Measurements from ENCODE around the gene EFNA5. TPM values are rescaled to one million over a fixed set of nuclear protein-coding genes. Genes with fewer than 3 reads are reported as not detected.

Gene EFNA5
- total RNA-seq, 1 experiment from 2014 or later = 1.5 TPM

DNA sequence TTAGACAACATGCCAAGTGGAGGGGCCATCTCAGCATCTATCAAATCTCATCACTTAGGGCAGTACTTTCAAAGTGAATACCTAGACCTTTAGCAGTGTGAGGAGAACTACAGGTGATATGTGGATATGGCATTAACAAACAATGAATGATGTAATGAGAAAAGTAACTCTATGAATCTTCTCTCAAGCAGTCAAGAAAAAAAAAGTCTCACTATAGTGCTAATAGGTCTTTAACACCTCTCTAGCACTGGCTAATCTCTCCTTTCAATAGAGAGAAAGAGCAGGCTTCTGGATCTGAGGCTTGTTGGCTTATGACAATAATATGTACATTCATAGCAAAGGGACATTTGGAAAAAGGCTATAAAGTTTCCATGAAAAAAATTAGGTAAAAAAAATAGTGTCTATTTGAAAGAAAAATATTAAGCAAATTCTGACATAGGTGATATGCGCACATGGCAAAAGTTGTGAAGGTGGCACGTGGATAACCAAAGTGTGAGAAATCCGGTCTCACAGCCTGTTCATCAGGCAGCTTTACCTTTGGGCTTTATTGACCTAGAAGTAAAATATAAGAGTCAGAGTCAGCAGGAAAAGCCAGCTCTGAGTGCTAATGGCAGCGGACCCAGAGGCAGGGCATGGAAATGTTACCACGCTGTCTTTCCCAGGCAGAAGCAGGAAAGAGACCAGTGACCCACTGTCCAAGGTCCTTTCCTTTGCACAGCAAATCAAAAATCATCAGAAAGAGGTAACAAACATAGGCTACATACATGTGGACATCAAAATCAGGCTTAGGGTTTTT lies 203.4 kb downstream of the EFNA5 start:
- no peak for DNase-seq
- no peaks in the 10 kb centered on the region for H3K36me3 ChIP-seq (ENCODE audit: control insufficient read depth, insufficient read depth, low read length)
- H3K4me3 ChIP-seq (ENCODE audit: low read depth, low read length) = no peak overlapping the region
- POLR2A ChIA-PET = no interaction called here
- no peak for TF ChIP-seq CTCF (IDR thresholded peaks at IDR 0.05; ENCODE audit: insufficient read depth in 1 of 2, low read depth in 1 of 2, low read length in 1 of 2, severe bottlenecking in 1 of 2, unreplicated experiment in 1 of 2)
- H3K36me3 Mint-ChIP-seq (ENCODE audit: insufficient read depth, unreplicated experiment) = no peaks in the 10 kb centered on the region
- CTCF ChIA-PET = no interaction called here
- H3K9me3 ChIP-seq = no peaks in the 10 kb centered on the region
- no peak overlapping the region for H3K27ac Mint-ChIP-seq (ENCODE audit: unreplicated experiment)
- no peaks in the 10 kb centered on the region for H3K27me3 ChIP-seq (replicated peaks; ENCODE audit: control insufficient read depth, insufficient read depth, low read length)
- BruUV-seq (replicated peaks) = no TSS peak
- H3K9me3 Mint-ChIP-seq (ENCODE audit: unreplicated experiment) = no peaks in the 10 kb centered on the region
- peaks cover 15% of the 10 kb centered on the region for H3K4me1 ChIP-seq
- intact Hi-C loops (cut with micrococcal nuclease; ENCODE audit: unreplicated experiment) = loop anchor here (2.0 to 5.0 kb wide), 2 partner anchors 55 to 79 kb away; no protein-coding TSS in a partner anchor
- H3K27me3 Mint-ChIP-seq (ENCODE audit: insufficient read depth, unreplicated experiment) = no peaks in the 10 kb centered on the region
- H3K4me3 Mint-ChIP-seq (ENCODE audit: unreplicated experiment) = no peak overlapping the region
- H3K4me1 Mint-ChIP-seq (ENCODE audit: low read depth, unreplicated experiment) = peaks cover 19% of the 10 kb centered on the region

GRCh38 chr5:107466233-107466769 lies 204.4 kb downstream of the EFNA5 start:
- Mint-ChIP-seq H3K4me1 (ENCODE audit: low read depth, unreplicated experiment) (peaks cover 29% of the 10 kb centered on the region), H3K4me3 (ENCODE audit: unreplicated experiment) (no peak overlapping the region), H3K27ac (ENCODE audit: unreplicated experiment) (peak overlapping the region; percentile 55), H3K27me3 (ENCODE audit: insufficient read depth, unreplicated experiment) (no peaks in the 10 kb centered on the region), H3K36me3 (ENCODE audit: insufficient read depth, unreplicated experiment) (no peaks in the 10 kb centered on the region), H3K9me3 (ENCODE audit: unreplicated experiment) (no peaks in the 10 kb centered on the region)
- intact Hi-C loops (cut with micrococcal nuclease; ENCODE audit: unreplicated experiment) = loop anchor here (2.0 to 5.0 kb wide), 2 partner anchors 56 to 78 kb away; no protein-coding TSS in a partner anchor
- CTCF ChIA-PET = no interaction called here
- no peak overlapping the region for H3K4me3 ChIP-seq (ENCODE audit: low read depth, low read length)
- POLR2A ChIA-PET = no interaction called here
- H3K9me3 ChIP-seq = no peaks in the 10 kb centered on the region
- peak; percentile 54 to 73 for DNase-seq
- peaks cover 15% of the 10 kb centered on the region for H3K4me1 ChIP-seq
- no peaks in the 10 kb centered on the region for H3K27me3 ChIP-seq (replicated peaks; ENCODE audit: control insufficient read depth, insufficient read depth, low read length)
- TF ChIP-seq CTCF (IDR thresholded peaks at IDR 0.05; ENCODE audit: insufficient read depth in 1 of 2, low read depth in 1 of 2, low read length in 1 of 2, severe bottlenecking in 1 of 2, unreplicated experiment in 1 of 2) = no peak
- no peaks in the 10 kb centered on the region for H3K36me3 ChIP-seq (ENCODE audit: control insufficient read depth, insufficient read depth, low read length)
- BruUV-seq (replicated peaks) = no TSS peak

- Mint-ChIP-seq H3K27ac (ENCODE audit: unreplicated experiment) (peak overlapping the region; percentile 55), H3K9me3 (ENCODE audit: unreplicated experiment) (no peaks in the 10 kb centered on the region), H3K27me3 (ENCODE audit: insufficient read depth, unreplicated experiment) (no peaks in the 10 kb centered on the region), H3K36me3 (ENCODE audit: insufficient read depth, unreplicated experiment) (no peaks in the 10 kb centered on the region), H3K4me3 (ENCODE audit: unreplicated experiment) (no peak overlapping the region), H3K4me1 (ENCODE audit: low read depth, unreplicated experiment) (peaks cover 33% of the 10 kb centered on the region)
- no peak for TF ChIP-seq CTCF (IDR thresholded peaks at IDR 0.05; ENCODE audit: insufficient read depth in 1 of 2, low read depth in 1 of 2, low read length in 1 of 2, severe bottlenecking in 1 of 2, unreplicated experiment in 1 of 2)
- no peak overlapping the region for H3K4me3 ChIP-seq (ENCODE audit: low read depth, low read length)
- POLR2A ChIA-PET = no interaction called here
- no peaks in the 10 kb centered on the region for H3K36me3 ChIP-seq (ENCODE audit: control insufficient read depth, insufficient read depth, low read length)
- CTCF ChIA-PET = no interaction called here
- H3K9me3 ChIP-seq = no peaks in the 10 kb centered on the region
- DNase-seq = no peak
- H3K27me3 ChIP-seq (replicated peaks; ENCODE audit: control insufficient read depth, insufficient read depth, low read length) = no peaks in the 10 kb centered on the region
- peaks cover 15% of the 10 kb centered on the region for H3K4me1 ChIP-seq
- BruUV-seq (replicated peaks) = no TSS peak
- intact Hi-C loops (cut with micrococcal nuclease; ENCODE audit: unreplicated experiment) = loop anchor here (5.0 kb wide), 1 partner anchor 57 kb away; no protein-coding TSS in a partner anchor
These were observed 205.9 kb downstream of the EFNA5 start for GRCh38 chr5:107464876-107465275.
